ENCODE results near the gene CASP8AP2.

DNA sequence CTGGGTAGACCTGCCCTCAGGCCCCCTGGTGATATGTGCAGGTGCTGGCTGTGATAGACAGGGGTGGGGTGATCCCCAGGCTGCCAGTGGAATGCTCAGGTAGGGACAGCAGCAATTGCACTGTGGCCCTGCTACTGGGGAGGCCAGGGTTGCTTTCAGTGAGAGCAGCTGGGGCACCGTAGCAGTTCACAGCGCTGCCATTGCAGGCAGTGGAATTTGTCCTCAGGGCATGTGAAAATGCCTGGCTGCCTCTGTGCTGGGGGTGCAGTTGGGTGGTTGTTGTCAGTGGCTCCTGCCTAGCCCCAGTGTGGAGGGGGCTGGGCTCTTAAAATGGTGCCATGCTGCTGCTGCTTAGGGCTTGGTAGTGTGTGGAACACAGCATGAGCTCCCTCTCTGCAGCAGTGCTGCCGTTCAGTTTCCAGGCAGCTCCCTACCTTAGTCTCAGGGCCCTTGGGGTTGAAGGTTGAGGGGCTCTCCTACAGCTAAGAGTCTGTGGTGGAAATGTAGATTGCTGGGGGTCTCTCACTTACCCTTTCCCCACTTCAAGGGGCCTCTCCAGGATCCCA is 88.2 kb downstream of the CASP8AP2 start:
- no peak for TF ChIP-seq CTCF (optimal IDR thresholded peaks at IDR 0.05 in 1 of 3, IDR thresholded peaks at IDR 0.05 in 1 of 3, conservative IDR thresholded peaks at IDR 0.05 in 1 of 3; ENCODE audit: extremely low read depth in 1 of 3, insufficient read depth in 2 of 3, low read length in 3 of 3)
- no peak for TF ChIP-seq EZH2 (IDR thresholded peaks at IDR 0.05; ENCODE audit: low read length)
